Inferior parietal cortex (tissue), 1 donor: ENCODE results near the gene MS4A4E.
"Not testable (repeated sequence)": the region's sequence is repeated elsewhere in the genome, so short reads cannot be mapped to it uniquely, and the experiment has no call there.

Experiments
- DNase-seq: peaks from one replicate; pipeline ENCODE4 v3.0.0-alpha.2; 2016; ENCODE audit errors: extremely low spot score

MS4A4E gene

GRCh38 chr11:60242740-60243239 lies at the start of gene MS4A4E:
TSS of gene MS4A4E (minus strand) at chr11:60243137. CDS start at chr11:60230055, 13,082 bp downstream.
- DNase-seq, result no peak

GRCh38 chr11:60292145-60292544 lies 49.2 kb upstream of the MS4A4E start:
- no peak for DNase-seq

- DNase-seq, result no peak
Observed at GRCh38 chr11:60288531-60288930, 45.6 kb upstream of the MS4A4E start.

- DNase-seq, result not testable (repeated sequence)
Observed at GRCh38 chr11:60285411-60286126, 42.6 kb upstream of the MS4A4E start.

GRCh38 chr11:60282286-60282685 lies 39.3 kb upstream of the MS4A4E start:
- DNase-seq, result no peak

- DNase-seq, result no peak
Observed at GRCh38 chr11:60281485-60281884, 38.5 kb upstream of the MS4A4E start.

- peak; percentile 11 for DNase-seq
Observed at GRCh38 chr11:60280412-60280811, 37.5 kb upstream of the MS4A4E start, which contains the start of gene MS4A4A. TSS of gene MS4A4A (plus strand) at chr11:60280666. CDS start at chr11:60280676, 10 bp downstream.

GRCh38 chr11:60274416-60274815 lies 31.5 kb upstream of the MS4A4E start:
- DNase-seq, result no peak

GRCh38 chr11:60265373-60266214 lies 22.7 kb upstream of the MS4A4E start:
- peak; percentile 79 for DNase-seq

GRCh38 chr11:60264644-60265043 lies 21.7 kb upstream of the MS4A4E start:
- DNase-seq, result peak; percentile 11

GRCh38 chr11:60263402-60263801 lies 20.5 kb upstream of the MS4A4E start:
- DNase-seq, result no peak

GRCh38 chr11:60261014-60261413 lies 18.1 kb upstream of the MS4A4E start:
- DNase-seq, result no peak

- DNase-seq, result no peak
Observed at GRCh38 chr11:60257956-60258722, 15.2 kb upstream of the MS4A4E start.

GRCh38 chr11:60252213-60253108 lies 9.5 kb upstream of the MS4A4E start:
- DNase-seq, result no peak

- peak; percentile 4 for DNase-seq
Observed at GRCh38 chr11:60251485-60252212, 8.7 kb upstream of the MS4A4E start.

- no peak for DNase-seq
Observed at GRCh38 chr11:60241786-60242185, 1.2 kb downstream of the MS4A4E start.

- no peak for DNase-seq
Observed at GRCh38 chr11:60240662-60241061, 2.3 kb downstream of the MS4A4E start.

GRCh38 chr11:60235321-60235720 lies 7.6 kb downstream of the MS4A4E start:
- no peak for DNase-seq

GRCh38 chr11:60230681-60231080 lies 12.3 kb downstream of the MS4A4E start:
- DNase-seq, result no peak

- no peak for DNase-seq
Observed at GRCh38 chr11:60222141-60222540, 20.8 kb downstream of the MS4A4E start.
